HG03457 (cell line): Measurements from ENCODE around the gene HMGN1.
A peak's percentile ranks its signal among the peaks of the same experiment; 100 is the strongest.
"Not testable (repeated sequence)": the region's sequence is repeated elsewhere in the genome, so short reads cannot be mapped to it uniquely, and the experiment has no call there.

Experiments used
- ATAC-seq: cut with Tn5 transposase; IDR thresholded peaks from one replicate; pipeline ENCODE4 v1.9.1; 2021; ENCODE audit warnings: moderate number of reproducible peaks; ENCODE audit not compliant: unreplicated experiment

HMGN1 gene

DNA sequence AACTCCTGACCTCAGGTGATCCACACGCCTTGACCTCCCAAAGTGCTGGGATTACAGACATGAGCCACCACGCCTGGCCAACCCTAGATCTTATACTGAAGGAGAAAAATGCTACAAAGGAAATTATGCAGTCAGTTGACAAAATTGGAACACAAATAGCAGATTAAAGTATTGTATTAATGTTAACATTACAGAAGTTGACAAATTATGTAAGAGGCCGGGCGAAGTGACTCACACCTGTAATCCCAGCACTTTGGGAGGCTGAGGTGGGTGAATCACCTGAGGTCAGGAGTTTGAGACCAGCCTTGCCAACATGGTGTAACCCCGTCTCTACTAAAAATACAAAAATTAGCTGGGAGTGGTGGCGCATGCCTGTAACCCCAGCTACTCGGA, 21.0 kb upstream of the HMGN1 start:
- ATAC-seq, result not testable (repeated sequence)

GRCh38 chr21:39367783-39368182, 18.9 kb upstream of the HMGN1 start:
- no peak for ATAC-seq

- ATAC-seq, result no peak
These were observed 17.7 kb upstream of the HMGN1 start for GRCh38 chr21:39366563-39366962.

- ATAC-seq, result no peak
These were observed 16.1 kb upstream of the HMGN1 start for GRCh38 chr21:39364949-39365348.

DNA sequence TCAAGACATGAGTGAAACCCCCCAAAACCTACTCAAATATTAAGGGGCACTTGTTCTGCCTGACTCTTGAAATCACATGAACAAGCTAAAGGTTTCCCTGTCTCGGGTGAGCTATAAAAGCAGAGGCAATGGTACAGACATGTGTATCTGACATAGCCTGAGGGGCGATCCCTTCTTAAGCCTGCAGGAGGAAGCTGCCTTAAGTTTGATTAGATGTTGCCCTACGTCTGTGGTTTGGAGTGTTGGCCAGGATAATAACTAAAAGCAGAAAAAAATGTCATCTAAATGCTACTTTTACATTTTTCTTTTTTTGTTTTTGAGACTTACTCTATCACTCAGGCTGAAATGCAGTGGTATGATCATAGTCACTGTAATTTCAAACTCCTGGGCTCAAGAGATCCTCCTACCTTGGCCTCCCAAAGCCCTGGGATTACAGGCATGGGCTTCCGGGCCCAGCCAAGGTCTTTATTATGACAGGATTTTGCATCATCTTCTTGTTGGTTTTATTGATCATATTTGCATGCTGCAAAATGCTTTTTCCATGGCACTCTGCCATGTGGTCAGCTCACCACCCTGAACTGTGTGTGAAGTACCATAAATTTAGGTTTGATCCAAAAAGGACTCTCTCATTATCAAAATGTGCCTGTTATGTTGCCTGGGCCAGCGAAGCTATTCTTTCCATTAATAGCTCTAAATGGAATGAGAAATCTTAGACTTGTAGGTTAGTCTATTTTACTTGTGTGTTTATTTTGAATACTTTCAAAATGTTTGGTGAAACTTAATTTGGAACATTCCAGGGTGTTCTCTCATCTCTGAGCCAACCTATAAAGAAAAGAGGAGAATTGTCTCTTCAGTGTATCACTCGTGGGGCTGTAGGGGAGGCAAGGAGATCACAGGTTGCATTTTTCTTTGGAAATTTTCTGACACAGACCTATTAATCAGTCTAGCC, 15.0 kb upstream of the HMGN1 start:
- ATAC-seq, result no peak

- ATAC-seq, result no peak
These were observed 13.8 kb upstream of the HMGN1 start for GRCh38 chr21:39362733-39363132.

GRCh38 chr21:39359382-39359781, 10.5 kb upstream of the HMGN1 start:
- ATAC-seq, result no peak

GRCh38 chr21:39353295-39353694, 4.4 kb upstream of the HMGN1 start:
- ATAC-seq, result no peak

DNA sequence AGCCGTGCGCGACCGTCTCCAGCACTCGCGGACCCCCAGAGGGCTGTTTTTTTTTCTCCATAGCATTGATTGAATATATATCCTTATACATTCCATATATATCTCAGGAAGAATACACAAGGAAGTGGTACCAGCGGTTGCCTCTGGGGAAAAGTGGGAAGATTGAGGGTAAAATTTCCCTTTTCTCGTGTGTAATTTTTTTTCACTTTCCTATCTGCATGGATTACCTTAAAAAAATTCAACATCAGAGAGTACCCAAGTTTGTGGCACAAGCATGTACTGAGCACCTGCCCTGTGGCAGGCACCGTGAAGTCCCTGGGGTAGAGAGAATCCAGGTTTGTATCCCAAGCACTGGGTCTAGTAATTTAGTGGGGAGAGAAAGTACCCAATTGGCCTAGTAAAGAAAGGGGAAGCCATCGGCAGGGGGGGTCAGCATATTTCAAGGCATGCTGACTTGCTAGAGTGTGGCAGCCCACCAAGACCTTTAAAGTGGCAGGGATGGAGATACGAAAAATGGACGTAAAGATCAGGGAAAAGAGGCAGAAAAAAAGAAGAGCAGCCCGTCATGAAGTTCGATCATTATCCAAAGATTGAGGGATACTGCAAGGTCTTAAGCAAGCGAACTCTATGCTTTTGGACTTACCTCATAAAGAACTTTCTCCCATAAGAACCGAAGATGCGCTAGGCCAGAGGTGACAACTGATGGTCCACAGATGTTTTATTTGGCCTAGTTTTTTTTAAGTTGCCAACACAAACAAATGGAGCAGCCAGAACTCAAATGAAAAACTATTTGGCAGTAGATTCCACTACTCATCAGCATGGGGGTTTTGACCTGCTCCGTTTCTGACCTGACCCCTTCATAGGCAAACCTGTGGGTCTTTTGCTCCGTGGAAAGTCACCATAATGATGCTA, 1.5 kb upstream of the HMGN1 start:
- no peak for ATAC-seq

DNA sequence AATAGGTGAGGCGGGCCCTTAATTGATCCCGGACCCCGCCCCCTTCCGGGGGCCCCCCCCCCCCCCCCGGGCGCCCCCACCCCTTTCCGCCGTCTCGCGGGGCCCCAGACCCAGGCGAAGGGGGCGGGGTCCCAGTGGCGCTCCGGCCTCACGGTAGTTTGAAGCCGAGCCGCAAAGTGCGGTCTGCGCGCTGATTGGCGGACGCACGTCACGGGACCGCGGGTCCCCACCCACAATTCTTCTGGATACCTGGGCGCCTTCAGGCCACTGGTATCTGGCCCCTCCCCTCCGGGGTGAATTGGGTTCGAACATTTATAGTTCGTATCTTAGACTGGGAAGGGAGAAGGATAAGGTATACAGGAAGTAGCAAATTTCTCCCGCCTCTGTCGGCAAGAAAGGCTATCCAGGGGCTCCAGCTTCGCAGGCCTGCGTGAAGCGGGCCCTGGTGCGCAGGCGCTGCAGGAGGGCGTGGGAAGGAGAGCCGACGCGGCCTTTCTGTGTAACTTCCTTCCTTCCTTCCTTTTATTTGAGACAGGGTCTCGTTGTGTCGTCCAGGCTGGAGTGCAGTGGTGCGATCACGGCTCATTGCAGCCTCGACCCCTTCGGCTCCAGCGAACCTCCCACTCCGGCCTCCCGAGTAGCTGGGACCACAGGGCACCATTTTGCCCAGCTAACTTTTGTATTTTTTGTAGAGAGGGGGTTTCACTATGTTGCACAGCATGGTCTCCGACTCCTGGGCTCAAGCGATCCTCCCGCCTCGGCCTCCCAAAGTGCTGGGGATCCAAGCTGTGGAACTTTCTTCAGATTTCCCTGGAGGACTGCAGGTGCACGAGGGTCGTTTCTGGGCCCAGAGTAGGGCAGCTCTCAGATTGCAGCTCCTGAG, 564 bp upstream of the HMGN1 start:
- ATAC-seq, result peak; percentile 80

- no peak for ATAC-seq
These were observed 891 bp downstream of the HMGN1 start for GRCh38 chr21:39348040-39348354.

GRCh38 chr21:39347537-39347936, 1.4 kb downstream of the HMGN1 start:
- ATAC-seq, result no peak

DNA sequence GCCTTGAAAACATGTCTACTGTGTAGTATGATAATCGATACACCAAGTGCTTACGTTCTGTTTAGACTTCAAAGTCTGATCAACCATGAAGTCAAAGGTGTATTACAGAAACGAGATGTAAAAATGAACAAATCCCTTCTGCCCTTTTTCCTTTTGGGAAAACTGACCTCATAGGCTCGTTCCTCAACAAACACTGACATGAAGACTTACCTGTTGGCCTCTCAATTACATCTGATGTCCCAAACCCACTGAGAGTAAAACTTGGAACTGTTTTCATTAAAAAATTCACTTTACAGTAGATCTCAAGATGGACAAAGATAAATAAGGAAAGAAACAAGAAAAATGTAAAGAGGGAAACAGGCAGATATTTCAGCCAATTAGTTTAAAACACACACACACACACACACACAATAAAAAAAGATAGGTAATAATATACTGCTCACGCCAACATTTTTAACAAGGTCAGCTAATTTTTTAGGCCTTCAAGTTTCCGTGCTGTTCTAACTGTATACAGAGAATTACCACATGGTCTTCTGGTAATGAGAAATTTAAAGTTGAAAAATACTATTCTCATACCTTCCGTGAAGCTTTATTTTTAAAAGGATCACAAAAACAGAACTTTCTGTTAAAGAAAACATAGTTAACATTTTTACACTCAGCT, 2.1 kb downstream of the HMGN1 start:
- no peak for ATAC-seq

DNA sequence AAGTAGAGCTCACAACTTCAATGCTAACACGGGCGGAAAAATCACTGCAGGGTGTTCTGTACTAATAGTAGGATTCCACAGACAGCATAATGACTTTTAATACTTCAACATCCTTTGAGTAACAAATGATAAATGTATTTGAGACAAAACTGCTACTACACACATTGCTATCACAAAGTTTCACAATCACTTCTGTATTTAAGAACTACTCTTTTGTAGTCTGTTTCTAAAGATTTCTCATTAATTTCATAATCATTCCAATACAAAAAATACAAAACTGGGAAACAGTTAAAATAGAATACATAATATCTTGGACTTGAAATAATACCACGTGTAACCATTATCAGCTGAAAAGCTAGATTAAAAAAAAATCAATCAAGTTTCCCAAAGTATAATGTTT, 2.7 kb downstream of the HMGN1 start:
- ATAC-seq, result no peak

DNA sequence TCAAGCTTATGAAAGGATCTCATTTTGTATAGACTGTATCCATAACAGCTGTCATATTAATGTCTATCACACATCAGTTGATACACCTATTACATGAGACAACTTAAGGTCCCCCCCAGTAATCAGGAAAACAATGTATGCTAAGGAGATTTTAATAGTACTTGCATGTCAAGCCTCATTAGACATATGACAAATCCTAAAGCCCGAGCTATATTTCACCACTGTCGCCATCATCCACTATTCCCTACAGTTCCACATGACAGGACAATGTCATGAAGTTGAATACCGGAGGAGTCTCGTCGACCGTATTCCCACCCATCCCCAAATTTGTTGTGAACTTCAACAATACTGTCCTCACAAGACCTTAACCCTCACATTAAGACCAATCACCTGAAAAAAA, 3.4 kb downstream of the HMGN1 start:
- ATAC-seq, result no peak

- ATAC-seq, result no peak
These were observed 4.0 kb downstream of the HMGN1 start for GRCh38 chr21:39344848-39345247.

DNA sequence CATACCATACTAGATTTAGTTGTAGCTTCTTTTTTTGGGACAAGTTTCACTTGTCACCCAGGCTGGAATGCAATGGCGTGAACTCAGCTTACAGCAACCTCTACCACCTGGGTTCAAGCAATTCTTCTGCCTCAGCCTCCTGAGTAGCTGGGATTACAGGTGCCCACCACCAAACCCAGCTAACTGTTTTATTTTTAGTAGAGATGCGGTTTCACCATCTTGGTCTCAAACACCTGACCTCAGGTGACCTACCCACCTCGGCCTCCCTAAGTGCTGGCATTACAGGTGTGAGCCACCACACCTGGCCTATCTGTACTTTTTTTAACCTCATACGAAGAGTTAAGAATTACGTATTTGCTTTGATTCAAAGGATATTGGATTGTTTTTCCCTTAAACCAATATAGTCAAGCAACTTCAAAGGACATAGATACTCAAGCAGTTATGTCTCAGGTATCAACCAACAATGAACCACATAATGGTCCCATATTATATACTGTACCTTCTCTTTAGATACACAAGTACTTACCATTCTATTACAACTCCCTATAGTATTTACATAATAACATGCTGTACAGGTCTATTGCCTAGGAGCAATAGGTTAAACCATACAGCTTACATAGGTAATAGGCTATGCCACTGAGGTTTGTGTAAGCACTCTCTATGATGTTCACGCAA, 7.5 kb downstream of the HMGN1 start:
- no peak for ATAC-seq

DNA sequence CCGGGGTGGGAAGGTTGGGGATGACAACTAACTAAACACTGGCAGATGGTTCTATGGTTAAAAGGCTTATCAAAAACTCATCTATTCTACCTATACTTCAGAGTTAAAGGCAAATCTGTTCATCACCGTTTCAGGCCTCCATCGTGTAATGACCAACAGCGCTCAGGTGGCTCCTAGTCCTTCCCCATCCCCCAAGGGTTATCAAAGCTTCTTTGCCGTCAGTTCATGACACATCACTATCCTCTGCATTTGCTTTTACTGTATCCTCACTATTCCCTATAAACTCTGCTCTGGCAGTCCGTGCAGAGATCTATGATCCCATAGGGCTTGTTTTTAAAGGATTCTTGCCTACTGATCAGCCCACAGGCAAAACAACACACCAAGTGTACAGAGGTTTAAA, 8.2 kb downstream of the HMGN1 start:
- ATAC-seq, result no peak

DNA sequence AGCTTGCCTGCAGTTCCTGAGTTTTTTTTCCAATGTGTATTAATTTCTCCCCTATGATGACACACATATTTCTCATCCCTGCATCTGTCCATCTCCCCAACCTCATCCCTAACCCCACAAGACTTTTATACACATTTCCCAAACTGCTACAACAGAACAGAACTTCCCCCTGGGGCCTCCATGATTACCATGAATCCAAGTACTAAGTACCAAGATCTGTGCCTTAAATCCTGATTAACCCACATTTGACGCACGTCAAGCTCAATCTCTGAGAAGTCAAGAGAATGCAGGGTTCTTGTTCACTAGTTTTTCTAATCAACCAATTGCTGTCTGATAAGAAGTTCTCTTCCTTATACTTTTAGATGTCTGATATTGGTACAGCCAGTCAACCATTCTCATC, 9.7 kb downstream of the HMGN1 start:
- ATAC-seq, result no peak

DNA sequence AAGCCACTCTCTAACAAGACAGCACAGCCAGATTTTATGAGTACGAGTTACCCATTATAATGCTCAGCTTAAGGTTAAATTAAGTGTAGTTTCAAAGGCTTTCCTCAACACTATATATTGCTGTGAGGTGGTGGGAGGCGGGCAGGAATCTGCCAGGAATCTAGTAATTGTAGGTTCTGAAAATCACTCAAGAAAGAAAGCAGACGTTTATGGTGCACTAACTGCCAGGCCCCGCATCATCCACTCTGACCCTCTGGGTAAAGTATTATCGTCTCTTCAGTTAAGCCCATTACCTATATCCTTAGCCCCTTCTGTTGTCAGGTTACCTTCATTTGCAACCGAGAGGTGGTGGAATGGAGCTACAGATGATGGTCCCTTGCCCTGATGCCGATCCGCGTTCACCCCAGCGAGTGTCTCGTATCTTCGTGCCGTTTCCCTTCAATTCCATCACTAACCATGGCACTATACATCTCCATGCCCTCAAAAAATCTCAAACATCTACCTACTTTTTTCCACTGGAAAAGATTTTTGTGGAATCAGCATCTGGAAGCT, 12.4 kb downstream of the HMGN1 start:
- ATAC-seq, result no peak
